ENCODE results near the gene TEAD1. TPM values are rescaled to one million over a fixed set of nuclear protein-coding genes. Genes with fewer than 3 reads are reported as not detected.

The TEAD1 gene
- polyA plus RNA-seq, 1 donor (not counting 4 experiments of a cell fraction or from before 2014, with no cell fraction given): 32.7 TPM

DNA sequence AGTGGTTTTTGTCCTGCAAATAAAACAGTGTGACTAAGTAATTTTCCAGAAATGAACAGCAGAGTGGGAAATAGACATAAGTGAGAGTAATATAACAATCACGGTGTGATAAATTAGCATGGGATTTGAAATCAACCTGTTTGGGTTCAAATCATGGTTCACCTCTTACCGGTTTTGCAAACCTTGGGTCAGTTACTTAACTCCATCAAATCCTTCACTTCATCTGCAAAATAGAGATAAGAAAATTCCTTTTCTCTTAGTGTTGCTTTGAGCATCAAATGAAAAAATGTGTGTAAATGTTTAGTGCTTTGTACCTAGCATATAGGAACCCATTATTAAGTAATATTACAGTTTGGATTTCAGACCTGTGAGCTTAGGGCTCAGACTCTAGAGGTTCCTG is 152.2 kb downstream of the TEAD1 start:
- Histone ChIP-seq H3K9ac (ENCODE audit: control insufficient read depth, extremely low read depth, insufficient read depth, low read length) (no peak overlapping the region), H3K4me2 (ENCODE audit: control insufficient read depth, extremely low read depth, insufficient read depth, low read depth, low read length) (no peak overlapping the region), H4K20me1 (ENCODE audit: control insufficient read depth, extremely low read depth, insufficient read depth, low read length) (peaks cover 21% of the 10 kb centered on the region), H3K27me3 (ENCODE audit: control insufficient read depth, extremely low read depth, insufficient read depth, low read length) (no peaks in the 10 kb centered on the region), H3K4me1 (ENCODE audit: control insufficient read depth, extremely low read depth, insufficient read depth, low read length) (peaks cover 19% of the 10 kb centered on the region), H3K9me1 (ENCODE audit: control insufficient read depth, extremely low read depth, insufficient read depth, low read length) (peaks cover 2% of the 10 kb centered on the region), H3K9me3 (ENCODE audit: control insufficient read depth, low read depth, low read length) (no peaks in the 10 kb centered on the region), H3K4me3 (ENCODE audit: control insufficient read depth in 2 of 3, extremely low read depth in 1 of 3, insufficient read depth in 2 of 3, low read depth in 1 of 3, low read length in 3 of 3) (no peak overlapping the region), H3K36me3 (ENCODE audit: control insufficient read depth in 2 of 2, extremely low read depth in 1 of 2, insufficient read depth in 2 of 2, low read length in 2 of 2) (peaks cover 0 to 2% of the 10 kb centered on the region in 2 experiments), H3K27ac (ENCODE audit: control insufficient read depth, insufficient read depth, low read length) (no peak overlapping the region), H2AFZ (ENCODE audit: control insufficient read depth, low read length) (no peak overlapping the region), H3K79me2 (ENCODE audit: control insufficient read depth, insufficient read depth, low read length) (peaks cover 85% of the 10 kb centered on the region)
- TF ChIP-seq, protein P1, sequence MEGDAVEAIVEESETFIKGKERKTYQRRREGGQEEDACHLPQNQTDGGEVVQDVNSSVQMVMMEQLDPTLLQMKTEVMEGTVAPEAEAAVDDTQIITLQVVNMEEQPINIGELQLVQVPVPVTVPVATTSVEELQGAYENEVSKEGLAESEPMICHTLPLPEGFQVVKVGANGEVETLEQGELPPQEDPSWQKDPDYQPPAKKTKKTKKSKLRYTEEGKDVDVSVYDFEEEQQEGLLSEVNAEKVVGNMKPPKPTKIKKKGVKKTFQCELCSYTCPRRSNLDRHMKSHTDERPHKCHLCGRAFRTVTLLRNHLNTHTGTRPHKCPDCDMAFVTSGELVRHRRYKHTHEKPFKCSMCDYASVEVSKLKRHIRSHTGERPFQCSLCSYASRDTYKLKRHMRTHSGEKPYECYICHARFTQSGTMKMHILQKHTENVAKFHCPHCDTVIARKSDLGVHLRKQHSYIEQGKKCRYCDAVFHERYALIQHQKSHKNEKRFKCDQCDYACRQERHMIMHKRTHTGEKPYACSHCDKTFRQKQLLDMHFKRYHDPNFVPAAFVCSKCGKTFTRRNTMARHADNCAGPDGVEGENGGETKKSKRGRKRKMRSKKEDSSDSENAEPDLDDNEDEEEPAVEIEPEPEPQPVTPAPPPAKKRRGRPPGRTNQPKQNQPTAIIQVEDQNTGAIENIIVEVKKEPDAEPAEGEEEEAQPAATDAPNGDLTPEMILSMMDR (optimal IDR thresholded peaks at IDR 0.05 in 1 of 3, IDR thresholded peaks at IDR 0.05 in 1 of 3, conservative IDR thresholded peaks at IDR 0.05 in 1 of 3; ENCODE audit: extremely low read depth in 1 of 3, insufficient read depth in 2 of 3, low read length in 3 of 3): no peak
- TF ChIP-seq EZH2 (IDR thresholded peaks at IDR 0.05; ENCODE audit: low read length): no peak
- dilution Hi-C loops (cut with MboI; ENCODE audit: extremely low pct_ligation_motif_present, low sequenced_read_pairs): no loop called here
- DNase-seq (ENCODE audit: low read depth, low spot score) (no peak), FAIRE-seq (no peak)

GRCh38 chr11:12827369-12827768 is 153.1 kb downstream of the TEAD1 start:
- no peak for FAIRE-seq
- Histone ChIP-seq H3K9me1 (ENCODE audit: control insufficient read depth, extremely low read depth, insufficient read depth, low read length) (peaks cover 2% of the 10 kb centered on the region), H3K27me3 (ENCODE audit: control insufficient read depth, extremely low read depth, insufficient read depth, low read length) (no peaks in the 10 kb centered on the region), H3K4me3 (ENCODE audit: control insufficient read depth in 2 of 3, extremely low read depth in 1 of 3, insufficient read depth in 2 of 3, low read depth in 1 of 3, low read length in 3 of 3) (peak overlapping the region in 1 of 3 experiments; percentile 53), H3K27ac (ENCODE audit: control insufficient read depth, insufficient read depth, low read length) (peak overlapping the region; percentile 9), H3K79me2 (ENCODE audit: control insufficient read depth, insufficient read depth, low read length) (peaks cover 86% of the 10 kb centered on the region), H2AFZ (ENCODE audit: control insufficient read depth, low read length) (no peak overlapping the region), H3K4me1 (ENCODE audit: control insufficient read depth, extremely low read depth, insufficient read depth, low read length) (peaks cover 19% of the 10 kb centered on the region), H3K9me3 (ENCODE audit: control insufficient read depth, low read depth, low read length) (no peaks in the 10 kb centered on the region), H3K36me3 (ENCODE audit: control insufficient read depth in 2 of 2, extremely low read depth in 1 of 2, insufficient read depth in 2 of 2, low read length in 2 of 2) (peaks cover 0 to 2% of the 10 kb centered on the region in 2 experiments), H3K4me2 (ENCODE audit: control insufficient read depth, extremely low read depth, insufficient read depth, low read depth, low read length) (peak overlapping the region; percentile 88), H3K9ac (ENCODE audit: control insufficient read depth, extremely low read depth, insufficient read depth, low read length) (no peak overlapping the region), H4K20me1 (ENCODE audit: control insufficient read depth, extremely low read depth, insufficient read depth, low read length) (peaks cover 21% of the 10 kb centered on the region)
- TF ChIP-seq, protein P1 (optimal IDR thresholded peaks at IDR 0.05 in 1 of 3, IDR thresholded peaks at IDR 0.05 in 1 of 3, conservative IDR thresholded peaks at IDR 0.05 in 1 of 3; ENCODE audit: extremely low read depth in 1 of 3, insufficient read depth in 2 of 3, low read length in 3 of 3): no peak
- TF ChIP-seq EZH2 (IDR thresholded peaks at IDR 0.05; ENCODE audit: low read length): no peak
- no peak for DNase-seq (ENCODE audit: low read depth, low spot score)
- dilution Hi-C loops (cut with MboI; ENCODE audit: extremely low pct_ligation_motif_present, low sequenced_read_pairs): no loop called here
